ENCODE results near the gene S100A16. TPM values are rescaled to one million over a fixed set of nuclear protein-coding genes. Genes with fewer than 3 reads are reported as not detected.

S100A16 gene
- total RNA-seq, 1 experiment from 2014 or later = 14.6 TPM

- TF ChIP-seq ZNF423 (CRISPR knock-in tag; IDR thresholded peaks at IDR 0.05) = no peak
- no peak for TF ChIP-seq CDX4 (CRISPR knock-in tag; IDR thresholded peaks at IDR 0.05; ENCODE audit: borderline replicate concordance)
- TF ChIP-seq ZNF396 (CRISPR knock-in tag; IDR thresholded peaks at IDR 0.05; ENCODE audit: borderline replicate concordance) = no peak
Measured at GRCh38 chr1:153638261-153638660, 25.3 kb upstream of the S100A16 start (continued).

GRCh38 chr1:153636312-153636711 lies 23.4 kb upstream of the S100A16 start:
- H3K36me3 Mint-ChIP-seq = peaks cover 51% of the 10 kb centered on the region
- H3K27ac Mint-ChIP-seq = no peak overlapping the region
- H3K4me1 Mint-ChIP-seq = peaks cover 15% of the 10 kb centered on the region
- CTCF ChIA-PET = interaction anchor here (1.5 kb wide), 1 partner anchor 9 kb away, joined by 3 read pairs; the partner anchor contains the start of gene S100A13
- POLR2A ChIA-PET = no interaction called here
- H3K27me3 Mint-ChIP-seq (ENCODE audit: low read depth) = no peaks in the 10 kb centered on the region
- DNase-seq (ENCODE audit: low spot score) (no peak), ATAC-seq (no peak)
- TF ChIP-seq NR3C1 (CRISPR knock-in tag; conservative IDR thresholded peaks at IDR 0.05; ENCODE audit: low read depth) (no peak), ZNF512 (CRISPR knock-in tag; IDR thresholded peaks at IDR 0.05; ENCODE audit: borderline replicate concordance) (no peak), AR (CRISPR knock-in tag; IDR thresholded peaks at IDR 0.05) (no peak), ZNF423 (CRISPR knock-in tag; IDR thresholded peaks at IDR 0.05) (no peak), GRHL2 (CRISPR knock-in tag; IDR thresholded peaks at IDR 0.05; ENCODE audit: insufficient replicate concordance, severe bottlenecking) (no peak), NFE2L1 (CRISPR knock-in tag; IDR thresholded peaks at IDR 0.05) (no peak), ZMAT4 (CRISPR knock-in tag; IDR thresholded peaks at IDR 0.05) (no peak), ZNF263 (CRISPR knock-in tag; IDR thresholded peaks at IDR 0.05; ENCODE audit: low read depth) (no peak), TEAD1 (CRISPR knock-in tag; IDR thresholded peaks at IDR 0.05) (no peak), CDX4 (CRISPR knock-in tag; IDR thresholded peaks at IDR 0.05; ENCODE audit: borderline replicate concordance) (no peak), ZNF416 (CRISPR knock-in tag; IDR thresholded peaks at IDR 0.05) (no peak), ZBTB21 (CRISPR knock-in tag; IDR thresholded peaks at IDR 0.05; ENCODE audit: borderline replicate concordance) (no peak), USF2 (CRISPR knock-in tag; IDR thresholded peaks at IDR 0.05) (no peak)
- no peaks in the 10 kb centered on the region; the same call in 1 of the 2 replicates for H3K9me3 Mint-ChIP-seq
- H3K4me3 Mint-ChIP-seq = no peak overlapping the region

GRCh38 chr1:153635872-153636271 lies 22.9 kb upstream of the S100A16 start:
- no peaks in the 10 kb centered on the region for H3K27me3 Mint-ChIP-seq (ENCODE audit: low read depth)
- H3K27ac Mint-ChIP-seq = peak overlapping the region; percentile 84
- ATAC-seq (no peak), DNase-seq (ENCODE audit: low spot score) (no peak)
- no peaks in the 10 kb centered on the region; the same call in 1 of the 2 replicates for H3K9me3 Mint-ChIP-seq
- peak overlapping the region; percentile 86 for H3K4me3 Mint-ChIP-seq
- ChIA-PET POLR2A (interaction anchor here (0.9 kb wide), 1 partner anchor 9 kb away, joined by 3 read pairs; the partner anchor contains the start of gene S100A13), CTCF (interaction anchor here (1.0 to 2.5 kb wide), 3 partner anchors 8 to 67 kb away, joined by 3 to 19 read pairs (median 6); partner anchors contain the start of gene S100A13)
- peaks cover 47% of the 10 kb centered on the region for H3K36me3 Mint-ChIP-seq
- H3K4me1 Mint-ChIP-seq = peaks cover 15% of the 10 kb centered on the region
- TF ChIP-seq CTCF (IDR thresholded peaks at IDR 0.05) = no peak
- no peak for TF ChIP-seq ATF6 (CRISPR knock-in tag; IDR thresholded peaks at IDR 0.05)
- no peak for TF ChIP-seq ZNF416 (CRISPR knock-in tag; IDR thresholded peaks at IDR 0.05)
- no peak for TF ChIP-seq NR2C2 (CRISPR knock-in tag; IDR thresholded peaks at IDR 0.05)
- TF ChIP-seq ZNF423 (CRISPR knock-in tag; IDR thresholded peaks at IDR 0.05) = no peak
- no peak for TF ChIP-seq E2F4 (CRISPR knock-in tag; IDR thresholded peaks at IDR 0.05; ENCODE audit: borderline replicate concordance, low read depth)
- no peak for TF ChIP-seq ZNF396 (CRISPR knock-in tag; IDR thresholded peaks at IDR 0.05; ENCODE audit: borderline replicate concordance)
- no peak for TF ChIP-seq ATF1 (CRISPR knock-in tag; IDR thresholded peaks at IDR 0.05)

Measured in WTC11 (cell line).